22Rv1 (cell line): ENCODE data around the gene SLC1A5.
"Not testable (repeated sequence)": the region's sequence is repeated elsewhere in the genome, so short reads cannot be mapped to it uniquely, and the experiment has no call there.

Source experiments
- H3K27ac ChIP-seq: fragments of 450-650 bp; 2 replicates; pipeline ENCODE4 v1.5.1; 2017
- ZFX ChIP-seq: fragments of 450-650 bp; IDR thresholded peaks from 2 replicates; pipeline ENCODE4 v1.6.1; 2017; ENCODE audit warnings: antibody characterized with exemption, borderline replicate concordance
- TF ChIP-seq, protein P1 (sequence below): fragments of 450-650 bp; IDR thresholded peaks from 2 replicates; pipeline ENCODE4 v1.5.1; 2017; ENCODE audit warnings: mild to moderate bottlenecking

Gene SLC1A5

DNA sequence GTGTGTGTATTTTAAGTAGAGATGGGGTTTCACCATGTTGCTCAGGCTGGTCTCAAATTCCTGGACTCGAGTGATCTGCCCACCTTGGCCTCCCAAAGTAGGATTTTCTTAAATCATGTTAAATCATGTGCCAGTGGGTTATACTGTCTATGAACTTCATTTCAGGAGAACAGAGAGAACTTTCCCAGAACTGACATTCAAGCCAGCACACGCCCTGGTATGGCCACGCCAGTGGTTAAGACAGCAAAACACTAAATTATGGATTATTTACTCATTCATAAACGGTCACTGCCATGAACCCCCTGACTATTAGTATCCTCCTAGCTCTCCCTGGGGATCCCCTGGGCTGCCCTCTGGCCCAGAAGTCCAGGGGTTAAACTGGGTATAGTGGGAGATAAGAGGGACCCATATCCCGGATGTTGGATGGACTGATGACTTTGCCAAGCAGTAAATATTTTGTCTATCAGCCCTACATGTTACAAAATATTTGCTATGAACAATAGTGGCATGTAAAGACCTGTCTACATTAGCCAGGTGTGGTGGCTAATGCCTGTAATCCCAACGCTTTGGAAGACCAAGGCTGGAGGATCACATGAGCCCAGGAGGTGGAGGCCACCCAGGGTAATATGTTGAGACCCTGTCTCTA lies 26.0 kb downstream of the SLC1A5 start:
- no peak overlapping the region for H3K27ac ChIP-seq
- TF ChIP-seq ZFX, result no peak
- TF ChIP-seq, protein P1, sequence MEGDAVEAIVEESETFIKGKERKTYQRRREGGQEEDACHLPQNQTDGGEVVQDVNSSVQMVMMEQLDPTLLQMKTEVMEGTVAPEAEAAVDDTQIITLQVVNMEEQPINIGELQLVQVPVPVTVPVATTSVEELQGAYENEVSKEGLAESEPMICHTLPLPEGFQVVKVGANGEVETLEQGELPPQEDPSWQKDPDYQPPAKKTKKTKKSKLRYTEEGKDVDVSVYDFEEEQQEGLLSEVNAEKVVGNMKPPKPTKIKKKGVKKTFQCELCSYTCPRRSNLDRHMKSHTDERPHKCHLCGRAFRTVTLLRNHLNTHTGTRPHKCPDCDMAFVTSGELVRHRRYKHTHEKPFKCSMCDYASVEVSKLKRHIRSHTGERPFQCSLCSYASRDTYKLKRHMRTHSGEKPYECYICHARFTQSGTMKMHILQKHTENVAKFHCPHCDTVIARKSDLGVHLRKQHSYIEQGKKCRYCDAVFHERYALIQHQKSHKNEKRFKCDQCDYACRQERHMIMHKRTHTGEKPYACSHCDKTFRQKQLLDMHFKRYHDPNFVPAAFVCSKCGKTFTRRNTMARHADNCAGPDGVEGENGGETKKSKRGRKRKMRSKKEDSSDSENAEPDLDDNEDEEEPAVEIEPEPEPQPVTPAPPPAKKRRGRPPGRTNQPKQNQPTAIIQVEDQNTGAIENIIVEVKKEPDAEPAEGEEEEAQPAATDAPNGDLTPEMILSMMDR, result no peak

DNA sequence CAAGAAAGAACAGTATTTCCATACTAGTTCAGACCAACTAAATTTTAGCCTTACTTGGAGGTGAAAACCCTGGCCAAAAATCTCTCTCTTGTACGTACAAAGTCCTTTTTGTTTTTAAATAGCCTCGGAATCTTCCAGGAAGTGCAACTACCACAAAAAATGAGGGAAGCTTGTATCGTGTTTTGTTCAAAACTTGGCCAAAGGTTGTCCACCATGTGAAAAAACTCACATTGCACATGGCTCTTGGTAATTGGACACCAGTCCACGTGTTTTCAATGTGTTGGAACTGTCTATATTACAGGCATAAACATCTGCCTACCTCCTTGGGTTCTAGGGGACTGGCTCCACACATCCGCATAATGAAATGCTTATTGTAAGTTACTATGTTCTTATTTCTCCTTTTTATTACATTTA lies 27.0 kb downstream of the SLC1A5 start:
- TF ChIP-seq ZFX, result no peak
- TF ChIP-seq, protein P1, result no peak
- H3K27ac ChIP-seq, result no peak overlapping the region

DNA sequence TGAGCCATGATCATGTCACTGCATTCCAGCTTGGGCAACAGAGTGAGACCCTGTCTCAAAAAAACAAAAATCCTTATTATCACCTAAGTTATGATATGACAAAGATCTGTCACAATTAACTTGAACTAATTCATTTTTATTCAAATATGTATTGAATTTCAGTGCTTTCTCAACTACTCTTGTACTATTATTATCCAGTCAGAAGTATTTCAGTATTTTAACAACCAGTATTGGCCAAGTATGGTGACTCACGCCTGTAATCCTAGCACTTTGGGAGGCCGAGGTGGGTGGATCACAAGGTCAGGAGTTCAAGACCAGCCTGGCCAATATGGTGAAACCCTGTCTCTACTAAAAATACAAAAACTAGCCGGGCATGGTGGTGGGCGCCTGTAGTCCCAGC lies 27.5 kb downstream of the SLC1A5 start:
- H3K27ac ChIP-seq, result not testable (repeated sequence)

DNA sequence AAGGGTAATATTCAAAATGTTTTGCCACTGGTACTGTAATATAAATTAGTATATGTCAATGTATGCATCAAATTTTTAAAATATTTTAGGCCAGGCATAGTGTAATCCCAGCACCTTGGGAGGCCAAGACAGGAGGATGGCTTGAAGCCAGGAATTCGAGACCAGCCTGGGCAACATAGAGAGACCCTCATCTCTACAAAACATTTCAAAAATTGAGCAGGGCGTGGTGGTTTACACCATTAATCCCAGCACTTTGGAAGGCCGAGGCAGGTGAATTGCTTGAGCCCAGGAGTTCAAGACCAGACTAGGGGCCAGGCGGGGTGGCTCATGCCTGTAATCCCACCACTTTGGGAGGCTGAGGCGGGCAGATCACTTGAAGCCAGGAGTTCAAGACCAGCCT lies 28.0 kb downstream of the SLC1A5 start:
- TF ChIP-seq, protein P1, result no peak
- TF ChIP-seq ZFX, result no peak
- no peak overlapping the region for H3K27ac ChIP-seq

DNA sequence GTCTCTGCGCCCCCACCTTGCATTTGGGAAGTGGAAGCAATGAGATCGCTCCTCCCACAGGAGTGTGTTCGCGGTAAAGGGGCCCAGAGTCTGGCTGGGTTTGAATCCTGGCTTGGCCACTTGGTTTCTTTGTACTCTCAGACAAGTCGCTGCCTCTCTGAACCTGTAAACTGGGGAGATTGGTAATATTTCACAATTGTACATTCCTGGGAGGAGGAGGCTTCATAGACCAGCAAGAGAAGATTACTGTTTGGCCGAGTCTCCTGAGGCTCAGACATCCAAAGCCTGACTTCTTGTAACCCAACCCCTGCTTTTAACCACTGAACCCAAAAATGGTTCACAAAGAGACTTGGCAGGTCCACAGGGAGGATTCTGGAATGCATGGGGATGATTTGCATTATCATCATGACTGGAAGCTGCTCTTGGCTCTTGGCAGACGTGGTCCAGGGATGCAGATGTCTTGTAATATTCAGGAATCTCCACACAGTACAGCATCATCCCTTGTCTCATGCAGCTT lies 28.5 kb downstream of the SLC1A5 start:
- TF ChIP-seq, protein P1, result no peak
- TF ChIP-seq ZFX, result no peak
- H3K27ac ChIP-seq, result no peak overlapping the region

DNA sequence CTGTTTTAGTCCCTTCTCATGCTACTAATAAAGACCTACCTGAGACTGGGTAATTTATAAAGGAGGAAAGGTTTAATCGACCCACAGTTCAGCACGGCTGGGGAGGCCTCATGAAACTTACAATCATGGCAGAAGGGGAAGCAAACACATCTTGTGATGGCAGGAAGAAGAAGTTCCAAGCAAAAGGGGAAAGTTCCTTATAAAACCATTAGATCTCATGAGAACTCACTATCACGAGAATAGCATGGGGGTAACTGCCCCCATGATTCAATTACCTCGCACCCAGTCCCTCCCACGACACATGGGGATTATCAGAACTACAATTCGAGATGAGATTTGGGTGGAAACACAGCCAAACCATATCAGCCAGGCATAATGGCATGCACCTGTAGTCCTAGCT lies 29.2 kb downstream of the SLC1A5 start:
- no peak for TF ChIP-seq ZFX
- TF ChIP-seq, protein P1, result no peak
- H3K27ac ChIP-seq, result no peak overlapping the region

DNA sequence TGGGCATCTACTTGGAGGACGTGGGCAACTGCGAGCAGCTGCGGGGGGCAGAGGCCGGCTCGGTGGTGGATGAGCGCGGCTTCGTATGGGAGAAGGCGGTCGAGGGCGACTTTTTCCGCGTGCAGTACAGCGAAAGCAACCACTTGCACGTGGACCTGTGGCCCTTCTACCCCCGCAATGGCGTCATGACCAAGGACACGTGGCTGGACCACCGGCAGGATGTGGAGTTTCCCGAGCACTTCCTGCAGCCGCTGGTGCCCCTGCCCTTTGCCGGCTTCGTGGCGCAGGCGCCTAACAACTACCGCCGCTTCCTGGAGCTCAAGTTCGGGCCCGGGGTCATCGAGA lies 31.9 kb downstream of the SLC1A5 start:
- no peak overlapping the region for H3K27ac ChIP-seq
- TF ChIP-seq, protein P1, result no peak
- no peak for TF ChIP-seq ZFX

DNA sequence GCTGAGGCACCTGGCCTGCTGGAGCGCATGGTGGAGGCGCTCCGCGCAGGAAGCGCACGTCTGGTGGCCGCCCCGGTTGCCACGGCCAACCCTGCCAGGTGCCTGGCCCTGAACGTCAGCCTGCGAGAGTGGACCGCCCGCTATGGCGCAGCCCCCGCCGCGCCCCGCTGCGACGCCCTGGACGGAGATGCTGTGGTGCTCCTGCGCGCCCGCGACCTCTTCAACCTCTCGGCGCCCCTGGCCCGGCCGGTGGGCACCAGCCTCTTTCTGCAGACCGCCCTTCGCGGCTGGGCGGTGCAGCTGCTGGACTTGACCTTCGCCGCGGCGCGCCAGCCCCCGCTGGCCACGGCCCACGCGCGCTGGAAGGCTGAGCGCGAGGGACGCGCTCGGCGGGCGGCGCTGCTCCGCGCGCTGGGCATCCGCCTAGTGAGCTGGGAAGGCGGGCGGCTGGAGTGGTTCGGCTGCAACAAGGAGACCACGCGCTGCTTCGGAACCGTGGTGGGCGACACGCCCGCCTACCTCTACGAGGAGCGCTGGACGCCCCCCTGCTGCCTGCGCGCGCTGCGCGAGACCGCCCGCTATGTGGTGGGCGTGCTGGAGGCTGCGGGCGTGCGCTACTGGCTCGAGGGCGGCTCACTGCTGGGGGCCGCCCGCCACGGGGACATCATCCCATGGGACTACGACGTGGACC lies 32.4 kb downstream of the SLC1A5 start:
- no peak overlapping the region for H3K27ac ChIP-seq
- no peak for TF ChIP-seq ZFX
